ENCODE results near the gene ADAM8. TPM values are rescaled to one million over a fixed set of nuclear protein-coding genes. Genes with fewer than 3 reads are reported as not detected.

Gene ADAM8
- total and polyA plus RNA-seq, 4 experiments from 2014 or later = 63.9 to 97.8 (median 88.8) TPM

GRCh38 chr10:133309100-133309719 is 32.5 kb upstream of the ADAM8 start:
- peaks cover 17 to 42% (median 28%) of the 10 kb centered on the region in 4 donors for H3K4me1 Mint-ChIP-seq
- peak overlapping the region; percentile 67 to 83 (median 73) for H3K4me3 Mint-ChIP-seq
- H3K36me3 Mint-ChIP-seq = peaks cover 4 to 38% of the 10 kb centered on the region in 2 donors
- POLR2A ChIA-PET (ENCODE audit: partially characterized antibody) = interaction anchor here (3.0 kb wide), 1 partner anchor 31 kb away, joined by 18 read pairs; no protein-coding TSS in a partner anchor
- H3K9me3 ChIP-seq (ENCODE audit: control insufficient read depth in 1 of 2, low read length in 2 of 2) = no peaks in the 10 kb centered on the region
- H3K27me3 ChIP-seq (ENCODE audit: insufficient read depth, low read length) = no peaks in the 10 kb centered on the region
- peak overlapping the region; percentile 97 for H3K27ac ChIP-seq (ENCODE audit: low read depth, low read length)
- H3K4me1 ChIP-seq (ENCODE audit: insufficient read depth, low read length) = peaks cover 23% of the 10 kb centered on the region
- peak overlapping the region in 1 of 2 donors; percentile 87 for H3K4me3 ChIP-seq (ENCODE audit: low read length in 2 of 2)
- peaks cover 0 to 5% (median 0%) of the 10 kb centered on the region in 8 donors for H3K9me3 Mint-ChIP-seq
- CTCF ChIA-PET (ENCODE audit: partially characterized antibody) = interaction anchor here (2.5 kb wide), 1 partner anchor 20 kb away, joined by 9 read pairs; no protein-coding TSS in a partner anchor
- DNase-seq = peak; percentile 92 to 97 (median 94)
- intact Hi-C loops (cut with micrococcal nuclease) = loop anchor here (1.0 to 2.0 kb wide), 5 partner anchors 28 to 772 kb away; partner anchors contain the start of genes CALY, ECHS1, INPP5A and MTG1
- peaks cover 0 to 6% of the 10 kb centered on the region in 2 donors for H3K27me3 Mint-ChIP-seq
- peak overlapping the region; percentile 80 to 91 (median 87) for H3K27ac Mint-ChIP-seq
- no peaks in the 10 kb centered on the region for H3K36me3 ChIP-seq (ENCODE audit: insufficient read depth, low read length)

GRCh38 chr10:133308421-133309099 is 31.9 kb upstream of the ADAM8 start, which contains the start of the genes TUBGCP2 and ZNF511:
TUBGCP2 (minus strand) TSS chr10:133308872; CDS start chr10:133302941, 5,931 bp downstream.
ZNF511 (plus strand) TSS chr10:133308914; CDS start chr10:133308944, 30 bp downstream.
- Histone ChIP-seq H3K4me3 (ENCODE audit: low read length in 2 of 2) (peak within 1 kb of the TSS; percentile 80 to 87), H3K27ac (ENCODE audit: low read depth, low read length) (peak within 1 kb of the TSS; percentile 97), H3K4me1 (ENCODE audit: insufficient read depth, low read length) (peaks cover 23% of the 10 kb centered on the region), H3K27me3 (ENCODE audit: insufficient read depth, low read length) (no peaks in the 10 kb centered on the region), H3K9me3 (ENCODE audit: control insufficient read depth in 1 of 2, low read length in 2 of 2) (no peaks in the 10 kb centered on the region), H3K36me3 (ENCODE audit: insufficient read depth, low read length) (no peaks in the 10 kb centered on the region)
- DNase-seq = peak; percentile 90 to 97 (median 95)
- Mint-ChIP-seq H3K4me3 (peak within 1 kb of the TSS; percentile 91 to 99 (median 98)), H3K27me3 (peaks cover 0 to 6% of the 10 kb centered on the region in 2 donors), H3K9me3 (peaks cover 0 to 6% (median 0%) of the 10 kb centered on the region in 8 donors), H3K4me1 (peaks cover 17 to 48% (median 27%) of the 10 kb centered on the region in 4 donors), H3K27ac (peak within 1 kb of the TSS; percentile 99 to 100 (median 100)), H3K36me3 (peaks cover 4 to 43% of the 10 kb centered on the region in 2 donors)
- ChIA-PET POLR2A (ENCODE audit: partially characterized antibody) (interaction anchor here (1.2 to 3.0 kb wide), 11 partner anchors 20 to 82 kb away, joined by 3 to 18 read pairs (median 6); partner anchors contain the start of genes ADAM8 and CALY), CTCF (ENCODE audit: partially characterized antibody) (interaction anchor here (0.6 to 3.3 kb wide), 22 partner anchors 7 to 204 kb away, joined by 3 to 28 read pairs (median 7); partner anchors contain the start of gene ADAM8)
- intact Hi-C loops (cut with micrococcal nuclease) = loop anchor here (1.0 to 2.0 kb wide), 7 partner anchors 28 to 772 kb away; partner anchors contain the start of genes CALY, ECHS1, FUOM and INPP5A

- POLR2A ChIA-PET (ENCODE audit: partially characterized antibody) = interaction anchor here (0.6 to 3.0 kb wide), 14 partner anchors 19 to 83 kb away, joined by 3 to 18 read pairs (median 5); partner anchors contain the start of genes ADAM8 and CALY
- Mint-ChIP-seq H3K36me3 (peaks cover 4 to 42% of the 10 kb centered on the region in 2 donors), H3K4me3 (peak overlapping the region; percentile 91 to 99 (median 98)), H3K27ac (peak overlapping the region; percentile 99 to 100 (median 100)), H3K27me3 (peaks cover 0 to 6% of the 10 kb centered on the region in 2 donors), H3K9me3 (peaks cover 0 to 6% (median 0%) of the 10 kb centered on the region in 8 donors), H3K4me1 (peaks cover 17 to 51% (median 27%) of the 10 kb centered on the region in 4 donors)
- Histone ChIP-seq H3K27me3 (ENCODE audit: insufficient read depth, low read length) (no peaks in the 10 kb centered on the region), H3K4me1 (ENCODE audit: insufficient read depth, low read length) (peaks cover 23% of the 10 kb centered on the region), H3K4me3 (ENCODE audit: low read length in 2 of 2) (peak overlapping the region; percentile 80 to 87), H3K36me3 (ENCODE audit: insufficient read depth, low read length) (no peaks in the 10 kb centered on the region), H3K9me3 (ENCODE audit: control insufficient read depth in 1 of 2, low read length in 2 of 2) (no peaks in the 10 kb centered on the region), H3K27ac (ENCODE audit: low read depth, low read length) (peak overlapping the region; percentile 97)
- CTCF ChIA-PET (ENCODE audit: partially characterized antibody) = interaction anchor here (0.6 to 3.3 kb wide), 23 partner anchors 8 to 205 kb away, joined by 3 to 28 read pairs (median 7); partner anchors contain the start of gene ADAM8
- DNase-seq = peak; percentile 87 to 95 (median 90)
- intact Hi-C loops (cut with micrococcal nuclease) = loop anchor here (1.0 to 2.0 kb wide), 9 partner anchors 10 to 771 kb away; partner anchors contain the start of genes CALY, FUOM, INPP5A and MTG1
Observed at GRCh38 chr10:133307776-133308420, 31.2 kb upstream of the ADAM8 start.

- H3K27ac ChIP-seq (ENCODE audit: low read depth, low read length) = peak overlapping the region; percentile 97
- no peaks in the 10 kb centered on the region for H3K27me3 ChIP-seq (ENCODE audit: insufficient read depth, low read length)
- ChIA-PET CTCF (ENCODE audit: partially characterized antibody) (interaction anchor here (0.8 to 3.3 kb wide), 19 partner anchors 7 to 163 kb away, joined by 3 to 28 read pairs (median 8); partner anchors contain the start of gene ADAM8), POLR2A (ENCODE audit: partially characterized antibody) (interaction anchor here (0.9 to 3.0 kb wide), 10 partner anchors 18 to 48 kb away, joined by 3 to 18 read pairs (median 7); partner anchors contain the start of gene CALY)
- H3K36me3 ChIP-seq (ENCODE audit: insufficient read depth, low read length) = no peaks in the 10 kb centered on the region
- Mint-ChIP-seq H3K27me3 (peaks cover 0 to 6% of the 10 kb centered on the region in 2 donors), H3K9me3 (peaks cover 0 to 6% (median 0%) of the 10 kb centered on the region in 8 donors), H3K4me3 (peak overlapping the region in 6 of 8 donors; percentile 8 to 99 (median 50)), H3K4me1 (peaks cover 19 to 56% (median 28%) of the 10 kb centered on the region in 4 donors), H3K27ac (peak overlapping the region in 6 of 7 donors; percentile 99 to 100 (median 100)), H3K36me3 (peaks cover 8 to 38% of the 10 kb centered on the region in 2 donors)
- intact Hi-C loops (cut with micrococcal nuclease) = loop anchor here (1.0 kb wide), 3 partner anchors 11 to 163 kb away; no protein-coding TSS in a partner anchor
- H3K9me3 ChIP-seq (ENCODE audit: control insufficient read depth in 1 of 2, low read length in 2 of 2) = no peaks in the 10 kb centered on the region
- peaks cover 23% of the 10 kb centered on the region for H3K4me1 ChIP-seq (ENCODE audit: insufficient read depth, low read length)
- DNase-seq = peak in 1 of 5 donors; percentile 35
- H3K4me3 ChIP-seq (ENCODE audit: low read length in 2 of 2) = no peak overlapping the region
Observed at GRCh38 chr10:133306941-133307379, 30.3 kb upstream of the ADAM8 start.

- H3K4me3 ChIP-seq (ENCODE audit: low read length in 2 of 2) = no peak overlapping the region
- no peaks in the 10 kb centered on the region for H3K9me3 ChIP-seq (ENCODE audit: control insufficient read depth in 1 of 2, low read length in 2 of 2)
- Mint-ChIP-seq H3K36me3 (peaks cover 5 to 33% of the 10 kb centered on the region in 2 donors), H3K9me3 (peaks cover 0 to 6% (median 0%) of the 10 kb centered on the region in 8 donors), H3K27me3 (peaks cover 0 to 6% of the 10 kb centered on the region in 2 donors), H3K4me3 (peak overlapping the region in 1 of 8 donors; percentile 15), H3K4me1 (peaks cover 19 to 56% (median 28%) of the 10 kb centered on the region in 4 donors), H3K27ac (peak overlapping the region in 5 of 7 donors; percentile 17 to 52 (median 25))
- H3K4me1 ChIP-seq (ENCODE audit: insufficient read depth, low read length) = peaks cover 23% of the 10 kb centered on the region
- peak overlapping the region; percentile 17 for H3K27ac ChIP-seq (ENCODE audit: low read depth, low read length)
- ChIA-PET POLR2A (ENCODE audit: partially characterized antibody) (interaction anchor here (0.9 to 2.1 kb wide), 3 partner anchors 26 to 43 kb away, joined by 3 to 13 read pairs (median 8); partner anchors contain the start of gene CALY), CTCF (ENCODE audit: partially characterized antibody) (interaction anchor here (2.4 to 3.3 kb wide), 3 partner anchors 23 to 48 kb away, joined by 19 to 28 read pairs (median 22); partner anchors contain the start of gene ADAM8)
- H3K36me3 ChIP-seq (ENCODE audit: insufficient read depth, low read length) = peaks cover 2% of the 10 kb centered on the region
- no peak for DNase-seq
- H3K27me3 ChIP-seq (ENCODE audit: insufficient read depth, low read length) = no peaks in the 10 kb centered on the region
- intact Hi-C loops (cut with micrococcal nuclease) = no loop called here
Observed at GRCh38 chr10:133306097-133306476, 29.4 kb upstream of the ADAM8 start.

GRCh38 chr10:133303206-133303605 is 26.5 kb upstream of the ADAM8 start:
- Histone ChIP-seq H3K27me3 (ENCODE audit: insufficient read depth, low read length) (no peaks in the 10 kb centered on the region), H3K27ac (ENCODE audit: low read depth, low read length) (no peak overlapping the region), H3K4me1 (ENCODE audit: insufficient read depth, low read length) (peaks cover 16% of the 10 kb centered on the region), H3K4me3 (ENCODE audit: low read length in 2 of 2) (no peak overlapping the region), H3K36me3 (ENCODE audit: insufficient read depth, low read length) (peaks cover 25% of the 10 kb centered on the region), H3K9me3 (ENCODE audit: control insufficient read depth in 1 of 2, low read length in 2 of 2) (no peaks in the 10 kb centered on the region)
- DNase-seq = no peak
- Mint-ChIP-seq H3K9me3 (peaks cover 0 to 5% (median 0%) of the 10 kb centered on the region in 8 donors), H3K36me3 (peaks cover 30 to 54% of the 10 kb centered on the region in 2 donors), H3K27ac (no peak overlapping the region), H3K4me1 (peaks cover 20 to 47% (median 28%) of the 10 kb centered on the region in 4 donors), H3K27me3 (peaks cover 0 to 5% of the 10 kb centered on the region in 2 donors), H3K4me3 (no peak overlapping the region)
- POLR2A ChIA-PET (ENCODE audit: partially characterized antibody) = no interaction called here
- CTCF ChIA-PET (ENCODE audit: partially characterized antibody) = interaction anchor here (0.8 to 1.2 kb wide), 2 partner anchors 21 to 26 kb away, joined by 3 read pairs; no protein-coding TSS in a partner anchor
- intact Hi-C loops (cut with micrococcal nuclease) = no loop called here
